22Rv1 (cell line): ENCODE data around the gene OTUB1.

Source experiments
- CTCF ChIP-seq: fragments of 450-650 bp; IDR thresholded peaks from 2 replicates; pipeline ENCODE4 v1.5.1; 2017; ENCODE audit warnings: mild to moderate bottlenecking
- ZFX ChIP-seq: fragments of 450-650 bp; IDR thresholded peaks from 2 replicates; pipeline ENCODE4 v1.6.1; 2017; ENCODE audit warnings: antibody characterized with exemption, borderline replicate concordance

GRCh38 chr11:64006398-64006797, 20.2 kb downstream of the OTUB1 start:
- TF ChIP-seq CTCF (no peak), ZFX (no peak)
